Measurements from ENCODE around the gene TMEM14A. TPM values are rescaled to one million over a fixed set of nuclear protein-coding genes. Genes with fewer than 3 reads are reported as not detected.
A peak's percentile ranks its signal among the peaks of the same experiment; 100 is the strongest.
"Not testable (repeated sequence)": the region's sequence is repeated elsewhere in the genome, so short reads cannot be mapped to it uniquely, and the experiment has no call there.

Gene TMEM14A
- total RNA-seq, 2 donors from 2014 or later: 13.2 to 13.4 TPM

GRCh38 chr6:52671676-52672075 is 763 bp downstream of the TMEM14A start:
- peak overlapping the region; percentile 53 to 69 for H3K4me3 ChIP-seq
- no peak for TF ChIP-seq CTCF (IDR thresholded peaks at IDR 0.05)

GRCh38 chr6:52672412-52673025 is 1.6 kb downstream of the TMEM14A start:
- H3K27me3 ChIP-seq: no peaks in the 10 kb centered on the region
- no peak for DNase-seq (ENCODE audit: low spot score)
- no peak for TF ChIP-seq CTCF (IDR thresholded peaks at IDR 0.05)
- no peak overlapping the region for H3K27ac ChIP-seq
- no peaks in the 10 kb centered on the region for H3K9me3 ChIP-seq
- H3K4me3 ChIP-seq: no peak overlapping the region
- no peaks in the 10 kb centered on the region for H3K36me3 ChIP-seq
- H3K4me1 ChIP-seq: peaks cover 0 to 18% of the 10 kb centered on the region in 2 donors

More at GRCh38 chr6:52671676-52672075, 763 bp downstream of the TMEM14A start:
- Histone ChIP-seq H3K36me3 (no peaks in the 10 kb centered on the region), H3K27me3 (no peaks in the 10 kb centered on the region), H3K27ac (peak overlapping the region in 1 of 2 donors; percentile 61), H3K4me1 (peaks cover 0 to 18% of the 10 kb centered on the region in 2 donors), H3K9me3 (no peaks in the 10 kb centered on the region)
- DNase-seq (ENCODE audit: low spot score): no peak

- Histone ChIP-seq H3K27ac (no peak overlapping the region), H3K27me3 (no peaks in the 10 kb centered on the region), H3K4me3 (no peak overlapping the region), H3K9me3 (no peaks in the 10 kb centered on the region), H3K4me1 (peaks cover 0 to 18% of the 10 kb centered on the region in 2 donors), H3K36me3 (no peaks in the 10 kb centered on the region)
- DNase-seq (ENCODE audit: low spot score): no peak
- no peak for TF ChIP-seq CTCF (IDR thresholded peaks at IDR 0.05)
Observed at GRCh38 chr6:52674666-52675065, 3.8 kb downstream of the TMEM14A start.

GRCh38 chr6:52675372-52675771 is 4.5 kb downstream of the TMEM14A start:
- TF ChIP-seq CTCF (IDR thresholded peaks at IDR 0.05): no peak
- Histone ChIP-seq H3K27me3 (no peaks in the 10 kb centered on the region), H3K27ac (no peak overlapping the region), H3K9me3 (no peaks in the 10 kb centered on the region), H3K4me1 (peaks cover 0 to 16% of the 10 kb centered on the region in 2 donors), H3K36me3 (no peaks in the 10 kb centered on the region), H3K4me3 (no peak overlapping the region)
- no peak for DNase-seq (ENCODE audit: low spot score)

GRCh38 chr6:52676631-52677030 is 5.7 kb downstream of the TMEM14A start:
- not testable (repeated sequence) for H3K4me1 ChIP-seq; H3K4me3 ChIP-seq; H3K36me3 ChIP-seq; H3K27ac ChIP-seq; DNase-seq (ENCODE audit: low spot score); H3K9me3 ChIP-seq; H3K27me3 ChIP-seq

GRCh38 chr6:52681416-52681815 is 10.5 kb downstream of the TMEM14A start:
- Histone ChIP-seq H3K4me1 (no peaks in the 10 kb centered on the region), H3K9me3 (no peaks in the 10 kb centered on the region), H3K27me3 (no peaks in the 10 kb centered on the region), H3K27ac (no peak overlapping the region), H3K4me3 (no peak overlapping the region), H3K36me3 (peaks cover 7% of the 10 kb centered on the region)
- no peak for DNase-seq (ENCODE audit: low spot score)
- no peak for TF ChIP-seq CTCF (IDR thresholded peaks at IDR 0.05)

Measured in right atrium auricular region (tissue), 2 donors.